Lower lobe of right lung (tissue), 2 donors: ENCODE results near the gene NBAS. TPM values are rescaled to one million over a fixed set of nuclear protein-coding genes. Genes with fewer than 3 reads are reported as not detected.

Source experiments
- ATAC-seq, 2 donors: fragments of 200-7000 bp; cut with Tn5 transposase; one replicate each; pipeline ENCODE4 v1.9.1; 2020 to 2022; ENCODE audit warnings: mild to moderate bottlenecking in 2 of 2, moderate library complexity in 2 of 2
- DNase-seq: peaks from one replicate; pipeline ENCODE4 v3.0.0-alpha.2; 2020
- H3K27ac ChIP-seq: fragments of 200-600 bp; one replicate; pipeline ENCODE4 v1.8.0; 2022
- H3K27me3 ChIP-seq: fragments of 200-600 bp; one replicate; pipeline ENCODE4 v1.8.0; 2022; ENCODE audit warnings: low read depth
- H3K36me3 ChIP-seq: fragments of 200-600 bp; one replicate; pipeline ENCODE4 v1.8.0; 2022; ENCODE audit warnings: mild to moderate bottlenecking
- H3K4me1 ChIP-seq: fragments of 200-600 bp; one replicate; pipeline ENCODE4 v1.8.0; 2022
- H3K4me3 ChIP-seq: fragments of 200-600 bp; one replicate; pipeline ENCODE4 v1.8.0; 2022; ENCODE audit warnings: mild to moderate bottlenecking
- H3K9me3 ChIP-seq: fragments of 200-600 bp; one replicate; pipeline ENCODE4 v1.8.0; 2022
- CTCF ChIP-seq: fragments of 200-600 bp; IDR thresholded peaks from one replicate; pipeline ENCODE4 v1.8.0; 2022; ENCODE audit warnings: antibody characterized with exemption, mild to moderate bottlenecking
- intact Hi-C: fragments of 100-400 bp; cut with DNase I; formaldehyde crosslinking; loops from one replicate; pipeline ENCODE4 v1.11.0; 2022
- total RNA-seq: library from RNA; stranded (reverse); fragmentation: NEBNext Ultra II Directional; extraction: Animal tissue kit (Norgen Biotek cat#: 25700); gene quantifications from one replicate; pipeline ENCODE4 v1.2.1, GENCODE V29; 2021
- donor health status: DM: no; HTN: yes; CAD: no; lungs with severe emphysema.

NBAS gene
- total RNA-seq, 1 donor from 2014 or later = 42.4 TPM

- DNase-seq (no peak), ATAC-seq (no peak)
- Histone ChIP-seq H3K36me3 (peaks cover 21% of the 10 kb centered on the region), H3K4me3 (no peak overlapping the region), H3K27ac (no peak overlapping the region), H3K4me1 (no peaks in the 10 kb centered on the region), H3K27me3 (no peaks in the 10 kb centered on the region), H3K9me3 (no peaks in the 10 kb centered on the region)
- intact Hi-C loops = no loop called here
- TF ChIP-seq CTCF = no peak
Observed at GRCh38 chr2:15367715-15368114, 193.4 kb downstream of the NBAS start.

GRCh38 chr2:15367205-15367604, 193.9 kb downstream of the NBAS start:
- peaks cover 21% of the 10 kb centered on the region for H3K36me3 ChIP-seq
- no peak for ATAC-seq

GRCh38 chr2:15365411-15365810, 195.7 kb downstream of the NBAS start:
- ATAC-seq = no peak
- no peaks in the 10 kb centered on the region for H3K27me3 ChIP-seq
- intact Hi-C loops = no loop called here
- H3K4me1 ChIP-seq = no peaks in the 10 kb centered on the region
- H3K4me3 ChIP-seq = no peak overlapping the region
- H3K9me3 ChIP-seq = no peaks in the 10 kb centered on the region
- TF ChIP-seq CTCF = no peak
- no peak for DNase-seq
- no peak overlapping the region for H3K27ac ChIP-seq
- peaks cover 13% of the 10 kb centered on the region for H3K36me3 ChIP-seq

More at GRCh38 chr2:15367205-15367604, 193.9 kb downstream of the NBAS start:
- Histone ChIP-seq H3K4me3 (no peak overlapping the region), H3K27ac (no peak overlapping the region), H3K4me1 (no peaks in the 10 kb centered on the region), H3K27me3 (no peaks in the 10 kb centered on the region), H3K9me3 (no peaks in the 10 kb centered on the region)
- intact Hi-C loops = no loop called here
- DNase-seq = no peak
- no peak for TF ChIP-seq CTCF

GRCh38 chr2:15364561-15364960, 196.6 kb downstream of the NBAS start:
- TF ChIP-seq CTCF = no peak

GRCh38 chr2:15363734-15364133, 197.4 kb downstream of the NBAS start:
- DNase-seq = no peak
- Histone ChIP-seq H3K27me3 (no peaks in the 10 kb centered on the region), H3K4me1 (no peaks in the 10 kb centered on the region), H3K27ac (no peak overlapping the region), H3K36me3 (peaks cover 6% of the 10 kb centered on the region), H3K9me3 (no peaks in the 10 kb centered on the region), H3K4me3 (no peak overlapping the region)
- intact Hi-C loops = no loop called here
- ATAC-seq = no peak
- no peak for TF ChIP-seq CTCF

More at GRCh38 chr2:15364561-15364960, 196.6 kb downstream of the NBAS start:
- H3K4me3 ChIP-seq = no peak overlapping the region
- ATAC-seq = no peak
- no peaks in the 10 kb centered on the region for H3K9me3 ChIP-seq
- intact Hi-C loops = no loop called here
- no peaks in the 10 kb centered on the region for H3K27me3 ChIP-seq
- no peak for DNase-seq
- no peaks in the 10 kb centered on the region for H3K4me1 ChIP-seq
- H3K36me3 ChIP-seq = peaks cover 6% of the 10 kb centered on the region
- no peak overlapping the region for H3K27ac ChIP-seq

GRCh38 chr2:15363142-15363541, 198.0 kb downstream of the NBAS start:
- no peak for DNase-seq
- H3K27ac ChIP-seq = no peak overlapping the region
- H3K9me3 ChIP-seq = no peaks in the 10 kb centered on the region
- no peak overlapping the region for H3K4me3 ChIP-seq
- no peaks in the 10 kb centered on the region for H3K27me3 ChIP-seq
- no peak for ATAC-seq
- H3K4me1 ChIP-seq = no peaks in the 10 kb centered on the region
- peaks cover 6% of the 10 kb centered on the region for H3K36me3 ChIP-seq
- intact Hi-C loops = no loop called here
- TF ChIP-seq CTCF = no peak
